Ovary (tissue), 9 donors: ENCODE results near the gene RYR2. TPM values are rescaled to one million over a fixed set of nuclear protein-coding genes. Genes with fewer than 3 reads are reported as not detected.

ENCODE experiments used
- DNase-seq, 5 donors: peaks; one replicate each; pipeline ENCODE4 v3.0.0-alpha.2; 2019 to 2020
- H3K27ac ChIP-seq, 2 donors: fragments of 200-600 bp; one replicate each; pipeline versions ENCODE4 v1.5.1 to v1.8.0; 2019 to 2022
- H3K27me3 ChIP-seq: fragments of 200-600 bp; one replicate; pipeline ENCODE4 v1.8.0; 2022
- H3K36me3 ChIP-seq: fragments of 200-600 bp; sonication (generic); one replicate; pipeline ENCODE4 v1.5.1; 2019
- H3K4me1 ChIP-seq: one replicate; pipeline ENCODE4 v1.8.1; 2013; ENCODE audit warnings: mild to moderate bottlenecking, moderate library complexity; ENCODE audit not compliant: insufficient read depth
- H3K4me3 ChIP-seq: fragments of 200-600 bp; sonication (generic); one replicate; pipeline ENCODE4 v1.5.1; 2017
- H3K9me3 ChIP-seq, 2 donors: fragments of 200-600 bp in 1 of 2; sonication (generic) in 1 of 2; one replicate each; pipeline versions ENCODE4 v1.5.1 to v1.8.1; 2013 to 2019; ENCODE audit warnings: mild to moderate bottlenecking in 1 of 2, moderate library complexity in 1 of 2
- CTCF ChIP-seq, 3 donors: fragments of 450-650 bp in 2 of 3; fragments of 200-600 bp in 1 of 3; IDR thresholded peaks; one replicate each; pipeline versions ENCODE4 v1.5.1 to v1.8.0; 2016 to 2022; ENCODE audit warnings: antibody characterized with exemption in 3 of 3, mild to moderate bottlenecking in 1 of 3
- EP300 ChIP-seq: sonication (generic); formaldehyde crosslinking; IDR thresholded peaks from one replicate; pipeline ENCODE4 v1.6.1; 2017; ENCODE audit warnings: antibody characterized with exemption
- POLR2A ChIP-seq: fragments of 450-650 bp; IDR thresholded peaks from one replicate; pipeline ENCODE4 v1.6.1; 2017; ENCODE audit warnings: antibody characterized with exemption, mild to moderate bottlenecking, moderate library complexity
- WGBS, 3 donors: extraction: QIAGEN DNeasy Blood & Tissue Kit in 1 of 3; methylation state at CpG; one replicate each; pipeline versions ENCODE4 v1.1.5 to v1.1.7; 2013 to 2017; 5-methylcytosine and 5-hydroxymethylcytosine counted together
- intact Hi-C, 4 donors: fragments of 100-400 bp; cut with DNase I; formaldehyde crosslinking; loops; one replicate each; pipeline versions ENCODE4 v1.11.0 to v1.15.1; 2022 to 2023
- polyA plus RNA-seq, 2 donors: library from polyadenylated mRNA; stranded (reverse); fragments of 200-250 nt in 1 of 2; fragments of 350-450 nt in 1 of 2; fragmentation: Illumina TruSeq in 1 of 2; extraction: RNeasy Lipid Tissue Mini Kit (QIAGEN cat#74804) in 1 of 2; gene quantifications; one replicate each; pipeline ENCODE4 v1.2.3, GENCODE V29; 2013 to 2014
- total RNA-seq, 7 donors: library from RNA; depleted of rRNA in 2 of 7; stranded (reverse); fragments of >200 nt in 2 of 7; fragmentation: NEBNext Ultra II Directional in 3 of 7; extraction: Animal tissue kit (Norgen Biotek cat#: 25700) in 3 of 7; gene quantifications; one replicate each; pipeline versions ENCODE4 v1.1.0 to v1.2.4, GENCODE V29; 2016 to 2023
- donor health status: DM: no; HTN: no; CAD: no; lungs with moderate emphysema.
- donor health status: DM: no; HTN: no; CAD: no.
- donor health status: Bipolar disorder and iron deficiency.
- donor health status: DM: yes; HTN: yes; CAD: no.
- donor health status: DM: no; HTN: no; CAD: no.
- donor health status: DM: yes; HTN: yes; CAD: no.

The RYR2 gene
- total and polyA plus RNA-seq, 9 donors = 3.0 to 13.8 (median 5.4) TPM

DNA sequence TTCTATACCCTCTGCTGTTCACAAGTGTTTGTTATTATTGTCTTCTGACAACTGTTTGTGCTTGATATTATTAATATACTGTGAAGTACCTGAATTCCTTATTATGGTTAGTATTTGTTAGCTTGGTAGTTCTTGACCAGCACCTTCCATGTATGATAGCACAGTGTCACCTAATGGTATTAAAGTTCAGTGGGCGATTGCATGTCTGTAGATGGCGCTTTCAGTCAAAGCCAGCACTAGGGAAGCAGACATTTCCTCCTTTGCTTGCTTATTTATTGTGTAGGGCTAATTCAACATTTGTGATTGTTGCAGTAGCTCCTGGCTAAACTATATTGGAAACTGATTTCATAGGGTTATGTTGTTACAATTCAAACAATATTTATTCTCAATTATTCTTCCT is 630.8 kb downstream of the RYR2 start:
- no peaks in the 10 kb centered on the region for H3K27me3 ChIP-seq
- H3K36me3 ChIP-seq = no peaks in the 10 kb centered on the region
- intact Hi-C loops = no loop called here
- TF ChIP-seq POLR2A (no peak), CTCF (IDR thresholded peaks at IDR 0.05) (no peak), EP300 (no peak)
- WGBS, 3 donors = 81 to 88% (median 82%) methylated on average over 2 of the region's 2 CpGs
- no peaks in the 10 kb centered on the region for H3K4me1 ChIP-seq
- DNase-seq = no peak
- H3K27ac ChIP-seq = no peak overlapping the region
- H3K9me3 ChIP-seq = no peaks in the 10 kb centered on the region
- no peak overlapping the region for H3K4me3 ChIP-seq

DNA sequence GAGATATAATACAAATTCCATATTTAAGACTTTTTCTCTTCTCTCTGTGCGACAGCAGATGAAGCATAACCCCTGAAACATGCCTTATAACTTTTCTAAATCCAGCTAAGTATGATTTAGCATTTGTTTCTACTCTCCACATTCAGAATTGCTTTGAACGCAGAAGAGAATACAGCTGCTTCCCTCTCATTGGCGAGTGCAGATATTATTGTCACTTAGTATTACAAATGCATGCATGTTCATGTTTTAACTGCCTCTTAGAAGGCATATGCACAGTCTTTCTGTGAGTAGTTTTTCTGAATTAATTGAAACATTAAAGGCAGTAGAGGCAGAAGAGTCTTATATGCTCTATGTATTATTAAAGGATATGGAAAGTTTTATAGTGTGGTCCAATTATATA is 631.6 kb downstream of the RYR2 start:
- TF ChIP-seq CTCF (IDR thresholded peaks at IDR 0.05) (no peak), POLR2A (no peak), EP300 (no peak)
- H3K4me3 ChIP-seq = no peak overlapping the region
- H3K9me3 ChIP-seq = no peaks in the 10 kb centered on the region
- intact Hi-C loops = no loop called here
- H3K36me3 ChIP-seq = no peaks in the 10 kb centered on the region
- H3K27ac ChIP-seq = no peak overlapping the region
- WGBS, 3 donors = 92 to 95% (median 92%) methylated on average over 3 of the region's 3 CpGs
- H3K27me3 ChIP-seq = no peaks in the 10 kb centered on the region
- no peaks in the 10 kb centered on the region for H3K4me1 ChIP-seq
- DNase-seq = no peak

- Histone ChIP-seq H3K27me3 (no peaks in the 10 kb centered on the region), H3K9me3 (no peaks in the 10 kb centered on the region), H3K4me1 (no peaks in the 10 kb centered on the region), H3K4me3 (no peak overlapping the region), H3K36me3 (no peaks in the 10 kb centered on the region), H3K27ac (no peak overlapping the region)
- intact Hi-C loops = no loop called here
- DNase-seq = no peak
- 9 to 12% (median 11%) methylated on average over 3 of the region's 3 CpGs for WGBS, 3 donors
- no peak for TF ChIP-seq POLR2A
- TF ChIP-seq CTCF (IDR thresholded peaks at IDR 0.05) = no peak
- TF ChIP-seq EP300 = no peak
Measured at GRCh38 chr1:237677979-237678378, 636.0 kb downstream of the RYR2 start.

DNA sequence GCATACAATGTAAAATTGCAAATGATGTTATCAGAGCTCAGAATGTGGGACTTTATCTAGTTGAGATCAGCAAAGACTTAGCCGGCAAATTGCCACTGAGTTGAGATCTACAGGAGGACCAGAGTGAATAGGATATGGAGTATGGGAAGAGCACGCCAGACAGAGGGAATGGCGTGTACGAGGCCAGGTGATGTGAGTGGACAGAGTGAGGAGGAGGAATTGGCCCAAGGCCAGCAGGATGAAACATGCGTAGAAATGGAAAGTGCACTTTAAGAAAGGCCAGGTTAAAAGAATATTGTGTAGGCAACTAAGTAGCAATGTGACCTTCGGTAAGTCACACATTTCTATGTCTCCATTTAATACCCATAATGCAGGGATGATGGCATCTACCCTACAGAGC is 637.7 kb downstream of the RYR2 start:
- H3K4me3 ChIP-seq = no peak overlapping the region
- no peaks in the 10 kb centered on the region for H3K36me3 ChIP-seq
- H3K27me3 ChIP-seq = no peaks in the 10 kb centered on the region
- TF ChIP-seq POLR2A (no peak), EP300 (no peak), CTCF (IDR thresholded peaks at IDR 0.05) (no peak)
- 85 to 93% (median 86%) methylated on average over 6 of the region's 6 CpGs for WGBS, 3 donors
- no peaks in the 10 kb centered on the region for H3K4me1 ChIP-seq
- H3K27ac ChIP-seq = no peak overlapping the region
- intact Hi-C loops = no loop called here
- H3K9me3 ChIP-seq = no peaks in the 10 kb centered on the region
- no peak for DNase-seq

- no peaks in the 10 kb centered on the region for H3K4me1 ChIP-seq
- WGBS, 3 donors = 93 to 94% (median 93%) methylated on average over 6 of the region's 6 CpGs
- H3K36me3 ChIP-seq = no peaks in the 10 kb centered on the region
- TF ChIP-seq POLR2A (no peak), EP300 (no peak), CTCF (IDR thresholded peaks at IDR 0.05) (no peak)
- H3K4me3 ChIP-seq = no peak overlapping the region
- H3K27ac ChIP-seq = no peak overlapping the region
- intact Hi-C loops = no loop called here
- DNase-seq = no peak
- no peaks in the 10 kb centered on the region for H3K27me3 ChIP-seq
- H3K9me3 ChIP-seq = no peaks in the 10 kb centered on the region
Measured at GRCh38 chr1:237681210-237681609, 639.2 kb downstream of the RYR2 start.
